RWPE1 (cell line): ENCODE measurements around the gene P3H2.

Experiments
- CTCF ChIA-PET: fragments of 350-600 bp; sonication (Branson Sonifier 250); formaldehyde crosslinking; extraction: SDS; loops from one replicate; lab custom pipeline; 2021; lab: Yijun Ruan, JAX
- POLR2A ChIA-PET: fragments of 400-600 bp; formaldehyde crosslinking; extraction: SDS; loops from one replicate; lab custom pipeline; 2020; ENCODE audit warnings: antibody characterized with exemption; ENCODE audit not compliant: low non-redundant PET; lab: Yijun Ruan, JAX
- DNase-seq: peaks from one replicate; pipeline ENCODE4 v3.0.0; 2012; ENCODE audit warnings: low spot score
- H3K27ac ChIP-seq: fragments of 450-650 bp; 2 replicates; pipeline ENCODE4 v1.5.1; 2017
- CTCF ChIP-seq: fragments of 450-650 bp; conservative IDR thresholded peaks from 2 replicates; pipeline ENCODE4 v1.5.1; 2017; ENCODE audit warnings: low read depth, mild to moderate bottlenecking

The P3H2 gene

GRCh38 chr3:190024912-190025311 is 95.8 kb downstream of the P3H2 start:
- POLR2A ChIA-PET: no interaction called here
- TF ChIP-seq CTCF: no peak
- DNase-seq: no peak
- CTCF ChIA-PET: interaction anchor here (0.6 kb wide), 1 partner anchor 298 kb away, joined by 3 read pairs; no protein-coding TSS in a partner anchor
- H3K27ac ChIP-seq: no peak overlapping the region

DNA sequence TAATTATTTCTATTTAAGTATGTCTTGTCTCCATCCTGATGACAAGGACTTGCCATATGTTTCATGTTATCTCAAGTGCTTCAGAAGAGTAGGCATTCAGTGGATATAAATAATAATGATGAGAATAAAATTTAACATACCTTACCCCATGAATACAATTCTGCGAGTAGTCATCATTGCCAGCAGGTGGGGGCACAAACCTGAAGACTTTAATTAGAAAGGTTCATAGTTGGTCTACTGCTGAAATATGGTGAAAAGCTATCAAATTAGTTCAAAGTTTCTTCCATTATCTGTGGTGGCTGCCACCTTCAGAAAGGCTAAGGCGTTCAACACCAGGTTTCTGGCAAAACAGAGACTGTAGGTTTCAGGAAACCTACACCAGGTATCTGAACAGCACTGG is 100.9 kb downstream of the P3H2 start:
- H3K27ac ChIP-seq: no peak overlapping the region
- ChIA-PET POLR2A (no interaction called here), CTCF (interaction anchor here (0.6 kb wide), 2 partner anchors 63 to 773 kb away, joined by 4 read pairs; no protein-coding TSS in a partner anchor)
- TF ChIP-seq CTCF: no peak
- DNase-seq: no peak

- CTCF ChIA-PET: interaction anchor here (0.7 kb wide), 1 partner anchor 424 kb away, joined by 3 read pairs; no protein-coding TSS in a partner anchor
- no peak for DNase-seq
- no peak for TF ChIP-seq CTCF
- H3K27ac ChIP-seq: no peak overlapping the region
- POLR2A ChIA-PET: no interaction called here
These were observed 101.7 kb downstream of the P3H2 start for GRCh38 chr3:190019006-190019405.

DNA sequence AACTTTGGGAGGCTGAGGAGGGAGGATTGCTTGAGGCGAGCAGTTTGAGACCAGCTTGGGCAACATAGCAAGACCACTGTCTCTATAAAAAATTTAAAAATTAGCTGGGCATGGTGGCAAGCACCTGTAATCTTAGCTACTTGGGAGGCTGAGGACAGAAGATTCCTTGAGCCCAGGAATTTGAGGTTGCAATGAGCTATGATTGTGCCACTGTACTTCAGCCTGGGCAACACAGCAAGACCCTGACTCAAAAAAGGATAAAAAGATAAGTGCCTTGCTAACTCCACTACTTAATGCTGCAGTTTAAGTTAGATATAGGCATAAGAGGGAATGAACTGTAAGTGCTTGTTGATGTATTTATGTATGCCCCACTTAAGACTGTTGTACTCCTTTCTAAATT is 102.2 kb downstream of the P3H2 start:
- H3K27ac ChIP-seq: no peak overlapping the region
- no peak for DNase-seq
- no peak for TF ChIP-seq CTCF
- POLR2A ChIA-PET: no interaction called here
- CTCF ChIA-PET: interaction anchor here (0.7 kb wide), 2 partner anchors 425 to 1124 kb away, joined by 3 read pairs; no protein-coding TSS in a partner anchor

GRCh38 chr3:190017521-190018288 is 103.0 kb downstream of the P3H2 start:
- peak; percentile 36 for DNase-seq
- no peak overlapping the region for H3K27ac ChIP-seq
- ChIA-PET POLR2A (no interaction called here), CTCF (interaction anchor here (0.6 to 1.0 kb wide), 3 partner anchors 50 to 810 kb away, joined by 3 read pairs; no protein-coding TSS in a partner anchor)
- peak; percentile 47 for TF ChIP-seq CTCF

DNA sequence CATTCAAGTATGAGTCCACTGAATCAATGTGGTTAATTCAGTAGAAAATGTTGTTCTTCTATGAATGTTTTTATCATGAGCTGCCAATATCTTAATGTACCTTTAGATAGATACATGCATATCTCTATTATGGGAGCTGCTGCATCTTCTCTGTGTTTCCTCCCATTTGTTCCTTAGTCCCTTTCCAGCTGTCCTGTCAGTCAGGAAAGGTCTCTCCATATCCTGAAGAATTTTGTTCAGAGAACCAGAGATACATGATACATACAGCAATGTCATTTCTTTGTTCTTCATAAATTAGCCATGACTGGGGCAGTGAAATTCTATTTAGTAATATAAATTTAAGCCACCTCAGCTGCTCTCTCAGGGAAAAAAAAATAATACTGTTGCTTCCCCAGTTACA is 103.7 kb downstream of the P3H2 start:
- DNase-seq: no peak
- TF ChIP-seq CTCF: no peak
- ChIA-PET POLR2A (no interaction called here), CTCF (interaction anchor here (0.6 to 1.0 kb wide), 5 partner anchors 8 to 811 kb away, joined by 3 read pairs; no protein-coding TSS in a partner anchor)
- H3K27ac ChIP-seq: no peak overlapping the region
